PC-9 (cell line): ENCODE measurements around the gene GMFB. TPM values are rescaled to one million over a fixed set of nuclear protein-coding genes. Genes with fewer than 3 reads are reported as not detected.
"Not testable (repeated sequence)": the region's sequence is repeated elsewhere in the genome, so short reads cannot be mapped to it uniquely, and the experiment has no call there.

ENCODE experiments used
- BruUV-seq: library from RNA; stranded (reverse); fragments of 400-500 nt; replicated peaks from 2 replicates; lab custom pipeline; 2021; lab: Mats Ljungman, UMichigan
- CTCF ChIA-PET: fragments of 300-600 bp; sonication (Branson Sonifier 250); formaldehyde crosslinking; loops from one replicate; lab custom pipeline; 2022; ENCODE audit warnings: antibody characterized with exemption; lab: Charles Lee
- POLR2A ChIA-PET: fragments of 300-600 bp; sonication (Branson Sonifier 250); formaldehyde crosslinking; loops from one replicate; lab custom pipeline; 2022; ENCODE audit warnings: antibody characterized with exemption; ENCODE audit not compliant: unreplicated experiment; lab: Charles Lee
- DNase-seq, 2 experiments: peaks; one replicate each; pipeline versions ENCODE4 v3.0.0 to v3.0.0-alpha.2; 2015 to 2022; ENCODE audit warnings: mixed read lengths in 1 of 2
- H2AFZ ChIP-seq: fragments of 200-600 bp; sonication (generic); 2 replicates; pipeline ENCODE4 v1.8.1; 2017; ENCODE audit warnings: antibody characterized with exemption
- H3F3A ChIP-seq: fragments of 200-600 bp; sonication (generic); 2 replicates; pipeline ENCODE4 v1.8.1; 2017; ENCODE audit warnings: antibody characterized with exemption, mild to moderate bottlenecking, low read depth; ENCODE audit not compliant: insufficient read depth
- H3K27ac ChIP-seq: fragments of 200-600 bp; sonication (generic); 2 replicates; pipeline ENCODE4 v1.6.1; 2016; ENCODE audit warnings: mixed run types
- H3K27me3 ChIP-seq: fragments of 200-600 bp; sonication (generic); 2 replicates; pipeline ENCODE4 v1.6.1; 2016; ENCODE audit warnings: low read depth, mixed run types; ENCODE audit not compliant: insufficient read depth
- H3K36me3 ChIP-seq: fragments of 200-600 bp; sonication (generic); 2 replicates; pipeline ENCODE4 v1.6.1; 2016; ENCODE audit warnings: low read depth, mixed run types
- H3K4me1 ChIP-seq: fragments of 200-600 bp; sonication (generic); replicated peaks from 2 replicates; pipeline ENCODE4 v1.6.1; 2016; ENCODE audit warnings: mixed run types; ENCODE audit not compliant: insufficient read depth
- H3K4me2 ChIP-seq: fragments of 200-600 bp; sonication (generic); 2 replicates; pipeline ENCODE4 v1.6.1; 2017; ENCODE audit warnings: mixed run types
- H3K4me3 ChIP-seq: fragments of 200-600 bp; sonication (generic); 2 replicates; pipeline ENCODE4 v1.6.1; 2016; ENCODE audit warnings: mixed run types
- H3K79me2 ChIP-seq: fragments of 200-600 bp; sonication (generic); 2 replicates; pipeline ENCODE4 v1.6.1; 2017; ENCODE audit warnings: low read depth, mixed run types
- H3K9me2 ChIP-seq: fragments of 200-600 bp; sonication (generic); 2 replicates; pipeline ENCODE4 v1.8.1; 2017; ENCODE audit warnings: mild to moderate bottlenecking; ENCODE audit not compliant: insufficient read depth
- H3K9me3 ChIP-seq: fragments of 200-600 bp; sonication (generic); 2 replicates; pipeline ENCODE4 v1.8.1; 2016; ENCODE audit warnings: low read depth; ENCODE audit not compliant: insufficient read depth
- H4K20me1 ChIP-seq: fragments of 200-600 bp; sonication (generic); 2 replicates; pipeline ENCODE4 v1.8.1; 2017; ENCODE audit not compliant: insufficient read depth
- EZH2 ChIP-seq: fragments of 200-600 bp; sonication (generic); IDR thresholded peaks from 2 replicates; pipeline ENCODE4 v1.8.0; 2017; ENCODE audit warnings: antibody characterized with exemption, low read depth
- intact Hi-C: fragments of 100-400 bp; cut with micrococcal nuclease; formaldehyde crosslinking; loops from one replicate; pipeline ENCODE4 v1.10.0; 2022; ENCODE audit not compliant: unreplicated experiment
- total RNA-seq: library from RNA; stranded (reverse); gene quantifications from 2 replicates; pipeline ENCODE4 v1.2.3, GENCODE V29; 2021
- TF ChIP-seq, protein P1 (sequence below): fragments of 200-600 bp; sonication (generic); conservative IDR thresholded peaks from 2 replicates; pipeline ENCODE4 v1.6.1; 2017; ENCODE audit warnings: mixed run types, antibody characterized with exemption, mild to moderate bottlenecking, moderate library complexity

GMFB gene
- total RNA-seq, 1 experiment from 2014 or later, result 35.5 TPM

DNA sequence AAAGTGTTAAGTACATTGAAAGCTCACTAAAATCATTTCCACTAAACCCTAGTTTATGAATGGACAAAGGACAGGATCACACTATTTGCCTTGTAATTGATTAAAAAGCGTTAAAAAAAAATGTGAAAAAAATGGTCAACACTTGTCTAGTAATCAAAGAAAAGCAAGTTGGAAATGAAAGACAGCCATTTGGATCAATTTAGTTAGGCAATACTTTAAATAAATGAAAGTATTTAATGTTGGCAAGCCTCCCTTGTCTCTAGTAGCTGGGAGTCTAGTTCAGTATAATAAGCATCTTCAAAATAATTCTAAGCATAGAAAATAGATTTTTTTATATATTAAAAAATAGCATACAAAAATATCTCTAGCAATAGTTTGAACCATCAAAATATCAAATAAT is 33.4 kb downstream of the GMFB start:
- Histone ChIP-seq H3K4me3 (no peak overlapping the region), H3K36me3 (no peaks in the 10 kb centered on the region), H3K4me1 (no peaks in the 10 kb centered on the region), H2AFZ (no peak overlapping the region), H3F3A (no peaks in the 10 kb centered on the region), H3K27me3 (no peaks in the 10 kb centered on the region), H3K9me3 (peaks cover 9% of the 10 kb centered on the region; the same call in 1 of the 2 replicates), H4K20me1 (no peaks in the 10 kb centered on the region), H3K9me2 (no peaks in the 10 kb centered on the region), H3K27ac (no peak overlapping the region), H3K4me2 (no peak overlapping the region), H3K79me2 (no peaks in the 10 kb centered on the region)
- no peak for TF ChIP-seq EZH2
- TF ChIP-seq, protein P1, sequence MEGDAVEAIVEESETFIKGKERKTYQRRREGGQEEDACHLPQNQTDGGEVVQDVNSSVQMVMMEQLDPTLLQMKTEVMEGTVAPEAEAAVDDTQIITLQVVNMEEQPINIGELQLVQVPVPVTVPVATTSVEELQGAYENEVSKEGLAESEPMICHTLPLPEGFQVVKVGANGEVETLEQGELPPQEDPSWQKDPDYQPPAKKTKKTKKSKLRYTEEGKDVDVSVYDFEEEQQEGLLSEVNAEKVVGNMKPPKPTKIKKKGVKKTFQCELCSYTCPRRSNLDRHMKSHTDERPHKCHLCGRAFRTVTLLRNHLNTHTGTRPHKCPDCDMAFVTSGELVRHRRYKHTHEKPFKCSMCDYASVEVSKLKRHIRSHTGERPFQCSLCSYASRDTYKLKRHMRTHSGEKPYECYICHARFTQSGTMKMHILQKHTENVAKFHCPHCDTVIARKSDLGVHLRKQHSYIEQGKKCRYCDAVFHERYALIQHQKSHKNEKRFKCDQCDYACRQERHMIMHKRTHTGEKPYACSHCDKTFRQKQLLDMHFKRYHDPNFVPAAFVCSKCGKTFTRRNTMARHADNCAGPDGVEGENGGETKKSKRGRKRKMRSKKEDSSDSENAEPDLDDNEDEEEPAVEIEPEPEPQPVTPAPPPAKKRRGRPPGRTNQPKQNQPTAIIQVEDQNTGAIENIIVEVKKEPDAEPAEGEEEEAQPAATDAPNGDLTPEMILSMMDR, result no peak
- POLR2A ChIA-PET, result no interaction called here
- CTCF ChIA-PET, result no interaction called here
- no TSS peak for BruUV-seq
- no peak for DNase-seq
- intact Hi-C loops, result no loop called here

DNA sequence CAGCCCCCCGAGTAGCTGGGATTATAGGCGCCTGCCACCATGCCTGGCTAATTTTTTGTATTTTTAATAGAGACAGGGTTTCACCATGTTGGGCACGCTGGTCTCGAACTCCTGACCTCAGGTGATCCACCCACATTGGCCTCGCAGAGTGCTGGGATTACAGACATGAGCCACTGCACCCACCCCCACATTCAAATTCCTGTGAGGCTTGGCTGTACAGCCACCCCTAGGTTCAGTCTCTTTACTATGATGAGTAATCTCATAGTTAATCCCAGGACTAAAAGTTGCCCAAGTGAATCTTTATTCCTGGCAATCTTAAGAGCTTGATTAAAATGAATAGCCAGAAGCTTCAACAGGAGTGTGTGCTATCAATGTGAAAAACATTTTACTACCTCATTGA is 34.8 kb downstream of the GMFB start:
- H4K20me1 ChIP-seq, CTCF ChIA-PET, H3K9me2 ChIP-seq, H3K4me3 ChIP-seq, H3K4me1 ChIP-seq, H3K79me2 ChIP-seq, POLR2A ChIA-PET, intact Hi-C loops, H3K4me2 ChIP-seq, H3K27me3 ChIP-seq, BruUV-seq, H3K36me3 ChIP-seq, H3F3A ChIP-seq, H2AFZ ChIP-seq, H3K9me3 ChIP-seq, H3K27ac ChIP-seq, DNase-seq: not testable (repeated sequence)

DNA sequence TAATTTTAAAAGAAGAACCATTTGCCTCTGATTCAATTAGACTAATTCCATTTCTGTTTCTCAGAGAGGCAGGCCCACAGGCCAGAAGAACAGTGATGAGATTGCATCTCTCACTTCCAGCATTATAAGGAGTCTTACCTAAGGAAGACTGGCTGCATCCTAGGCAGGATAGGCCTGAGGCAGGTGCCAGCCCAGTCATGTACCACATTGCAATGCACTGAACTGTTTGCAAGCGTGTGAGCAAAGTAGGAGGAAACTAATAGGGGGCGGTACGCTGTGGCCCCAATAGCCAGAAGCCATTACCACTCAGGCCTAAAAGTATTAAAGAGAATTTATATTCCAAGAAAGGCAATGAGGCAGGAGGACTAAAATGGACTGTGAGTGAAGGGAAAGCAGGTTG is 35.5 kb downstream of the GMFB start:
- Histone ChIP-seq H3K4me1 (no peaks in the 10 kb centered on the region), H3K4me2 (no peak overlapping the region), H3K27me3 (no peaks in the 10 kb centered on the region), H4K20me1 (no peaks in the 10 kb centered on the region), H3K4me3 (no peak overlapping the region), H3K36me3 (no peaks in the 10 kb centered on the region), H3K9me3 (no peaks in the 10 kb centered on the region), H3F3A (no peaks in the 10 kb centered on the region), H3K27ac (no peak overlapping the region), H3K9me2 (no peaks in the 10 kb centered on the region), H3K79me2 (no peaks in the 10 kb centered on the region), H2AFZ (no peak overlapping the region)
- CTCF ChIA-PET, result no interaction called here
- intact Hi-C loops, result no loop called here
- POLR2A ChIA-PET, result no interaction called here
- no peak for TF ChIP-seq EZH2
- TF ChIP-seq, protein P1, result no peak
- no TSS peak for BruUV-seq
- no peak for DNase-seq

DNA sequence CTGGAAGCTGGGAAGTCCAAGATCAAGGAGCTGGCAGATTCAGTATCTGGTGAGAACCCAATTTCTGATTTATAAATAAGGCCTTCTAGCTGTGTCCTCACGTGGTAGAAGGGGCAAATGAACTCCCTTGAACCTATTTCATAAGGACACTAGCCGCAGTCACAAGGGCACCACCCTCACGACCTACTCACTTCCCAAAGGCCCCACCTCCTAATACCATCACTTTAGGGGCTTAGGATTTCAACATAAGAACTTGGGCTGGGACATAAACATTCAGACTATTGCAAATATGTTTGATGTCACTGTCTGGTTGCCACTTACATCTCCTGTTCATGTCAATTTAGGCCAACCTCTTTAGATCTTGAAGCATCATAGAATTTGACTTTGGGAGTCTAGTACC is 36.8 kb downstream of the GMFB start:
- H3K79me2 ChIP-seq, result no peaks in the 10 kb centered on the region
- intact Hi-C loops, result no loop called here
- 0 out of 2 replicates have a peak, but pooled peaks cover 1% of the 10 kb centered on the region for H3F3A ChIP-seq
- H3K4me3 ChIP-seq, result no peak overlapping the region
- POLR2A ChIA-PET, result interaction anchor here (0.6 kb wide), 1 partner anchor 38 kb away, joined by 16 read pairs; no protein-coding TSS in a partner anchor
- no peaks in the 10 kb centered on the region for H3K9me3 ChIP-seq
- H3K4me1 ChIP-seq, result peaks cover 10% of the 10 kb centered on the region
- no peaks in the 10 kb centered on the region for H4K20me1 ChIP-seq
- H3K4me2 ChIP-seq, result no peak overlapping the region
- no peak overlapping the region for H3K27ac ChIP-seq
- no peaks in the 10 kb centered on the region for H3K36me3 ChIP-seq
- H2AFZ ChIP-seq, result no peak overlapping the region
- BruUV-seq, result no TSS peak
- no peak for DNase-seq
- TF ChIP-seq, protein P1, result no peak
- TF ChIP-seq EZH2, result no peak
- H3K27me3 ChIP-seq, result no peaks in the 10 kb centered on the region
- CTCF ChIA-PET, result interaction anchor here (0.7 kb wide), 1 partner anchor 67 kb away, joined by 4 read pairs; no protein-coding TSS in a partner anchor
- no peaks in the 10 kb centered on the region for H3K9me2 ChIP-seq
